K562 (cell line): Measurements from ENCODE around the gene USP48. TPM values are rescaled to one million over a fixed set of nuclear protein-coding genes. Genes with fewer than 3 reads are reported as not detected.

Experiments
- ADNP ChIP-seq: fragments of 200-800 bp; sonication (Bioruptor generic); IDR thresholded peaks from 2 replicates; pipeline ENCODE4 v1.6.1; 2016; ENCODE audit warnings: missing genetic modification characterization, missing compliant biosample characterization
- BHLHE40 ChIP-seq: IDR thresholded peaks from 2 replicates; pipeline ENCODE4 v1.6.1; 2011; ENCODE audit warnings: low read length, improper control_type of control experiment
- BRD9 ChIP-seq: fragments of 450-650 bp; IDR thresholded peaks from 2 replicates; pipeline ENCODE4 v1.6.1; 2018; ENCODE audit warnings: low read depth; ENCODE audit not compliant: partially characterized antibody
- CBX5 ChIP-seq: IDR thresholded peaks from 2 replicates; pipeline ENCODE4 v1.6.1; 2014; ENCODE audit warnings: low read depth, borderline replicate concordance
- FOXJ2 ChIP-seq: fragments of 200-800 bp; sonication (Bioruptor generic); IDR thresholded peaks from 2 replicates; pipeline ENCODE4 v1.6.1; 2016; ENCODE audit warnings: missing genetic modification characterization, missing compliant biosample characterization
- FOXM1 ChIP-seq, 2 experiments: fragments of 450-650 bp in 1 of 2; sonication (generic) in 1 of 2; formaldehyde crosslinking in 1 of 2; IDR thresholded peaks; 2 replicates each; pipeline versions ENCODE4 v1.6.1 to v1.9.0; 2017 to 2022; ENCODE audit warnings: low read depth in 2 of 2, mild to moderate bottlenecking in 2 of 2, missing genetic modification reagents in 1 of 2, moderate library complexity in 1 of 2
- HDAC3 ChIP-seq: fragments of 450-650 bp; IDR thresholded peaks from 2 replicates; pipeline ENCODE4 v1.6.1; 2018; ENCODE audit warnings: borderline replicate concordance, mild to moderate bottlenecking, moderate library complexity; ENCODE audit not compliant: partially characterized antibody
- KLF1 ChIP-seq: fragments of 450-650 bp; IDR thresholded peaks from 2 replicates; pipeline ENCODE4 v1.6.1; 2016; ENCODE audit warnings: missing genetic modification characterization, missing compliant biosample characterization
- LCOR ChIP-seq: sonication (generic); formaldehyde crosslinking; IDR thresholded peaks from 2 replicates; pipeline ENCODE4 v1.8.0; 2022; ENCODE audit warnings: mild to moderate bottlenecking, missing genetic modification reagents
- MECOM ChIP-seq: fragments of 250-450 bp; sonication (Bioruptor Pico); IDR thresholded peaks from 2 replicates; pipeline ENCODE4 v1.8.0; 2022; ENCODE audit warnings: inconsistent platforms
- NCOR1 ChIP-seq: fragments of 450-650 bp; IDR thresholded peaks from 2 replicates; pipeline ENCODE4 v1.6.1; 2016; ENCODE audit warnings: mild to moderate bottlenecking, moderate library complexity
- NELFE ChIP-seq: IDR thresholded peaks from 2 replicates; pipeline ENCODE4 v1.6.1; 2011; ENCODE audit warnings: mild to moderate bottlenecking; ENCODE audit not compliant: insufficient read depth, insufficient read length
- NFATC3 ChIP-seq: fragments of 450-650 bp; IDR thresholded peaks from 2 replicates; pipeline ENCODE4 v1.6.1; 2017; ENCODE audit warnings: mild to moderate bottlenecking
- PCBP1 ChIP-seq: fragments of 200-400 bp; formaldehyde crosslinking; IDR thresholded peaks from 2 replicates; pipeline ENCODE4 v1.6.1; 2018; ENCODE audit warnings: mild to moderate bottlenecking, low read depth, low read length; ENCODE audit not compliant: poor library complexity, severe bottlenecking
- SOX6 ChIP-seq: fragments of 450-650 bp; IDR thresholded peaks from 2 replicates; pipeline ENCODE4 v1.6.1; 2014; ENCODE audit warnings: mild to moderate bottlenecking
- ZBTB12 ChIP-seq: fragments of 250-450 bp; sonication (Bioruptor Pico); IDR thresholded peaks from 2 replicates; pipeline ENCODE4 v1.4.0; 2020
- ZNF551 ChIP-seq: fragments of 250-450 bp; sonication (Bioruptor Pico); IDR thresholded peaks from 2 replicates; pipeline ENCODE4 v1.5.0; 2021; ENCODE audit warnings: mild to moderate bottlenecking, moderate library complexity
- ZNF584 ChIP-seq: fragments of 200-800 bp; sonication (Bioruptor generic); IDR thresholded peaks from 2 replicates; pipeline ENCODE4 v1.6.1; 2016; ENCODE audit warnings: low read depth, mild to moderate bottlenecking, missing genetic modification characterization, missing compliant biosample characterization
- ZNF586 ChIP-seq: fragments of 450-650 bp; formaldehyde crosslinking; conservative IDR thresholded peaks from 2 replicates; pipeline ENCODE4 v1.4.0; 2020; ENCODE audit warnings: mild to moderate bottlenecking, moderate library complexity
- ZNF764 ChIP-seq: fragments of 250-450 bp; sonication (Bioruptor Pico); IDR thresholded peaks from 2 replicates; pipeline ENCODE4 v1.4.0; 2020; ENCODE audit warnings: low read depth, mild to moderate bottlenecking, moderate library complexity
- ZNF785 ChIP-seq: fragments of 250-450 bp; sonication (Bioruptor Pico); IDR thresholded peaks from 2 replicates; pipeline ENCODE4 v1.4.0; 2020; ENCODE audit warnings: mild to moderate bottlenecking
- polyA plus RNA-seq, 8 experiments: library from polyadenylated mRNA; depleted of rRNA in 4 of 8; stranded (reverse) in 5 of 8; unstranded in 3 of 8; fragments of >200 nt; fragmentation: Nextera tagmentation in 2 of 8; fragmentation: Illumina TruSeq in 1 of 8; extraction: Ambion mirVana in 2 of 8; extraction: Trizol in 1 of 8; gene quantifications; 2 replicates each; pipeline versions ENCODE4 v1.2.1 to v1.2.3, GENCODE V29; 2011 to 2014; ENCODE audit warnings: inconsistent platforms in 1 of 8, missing spikeins in 1 of 8
- total RNA-seq, 7 experiments: library from RNA; depleted of rRNA in 6 of 7; stranded (reverse); fragments of >200 nt in 6 of 7; fragmentation: Illumina TruSeq in 2 of 7; extraction: Trizol in 2 of 7; gene quantifications; 2 replicates each; pipeline versions ENCODE4 v1.2.1 to v1.2.3, GENCODE V29; 2011 to 2021; ENCODE audit warnings: low replicate concordance in 1 of 7
- TF ChIP-seq, protein P1 (sequence below), 2 experiments: fragments of 200-800 bp in 1 of 2; sonication (Bioruptor generic) in 1 of 2; sonication (generic) in 1 of 2; formaldehyde crosslinking in 1 of 2; IDR thresholded peaks in 1 of 2; conservative IDR thresholded peaks in 1 of 2; 2 replicates each; pipeline versions ENCODE4 v1.5.0 to v1.6.1; 2016 to 2020; ENCODE audit warnings: missing compliant biosample characterization in 1 of 2, missing genetic modification characterization in 1 of 2, missing genetic modification reagents in 1 of 2
- TF ChIP-seq, protein P2 (sequence below): fragments of 250-450 bp; sonication (Bioruptor Pico); IDR thresholded peaks from 2 replicates; pipeline ENCODE4 v1.4.0; 2020; ENCODE audit warnings: mild to moderate bottlenecking, moderate library complexity

USP48 gene
- total and polyA plus RNA-seq, 9 of the 15 experiments (the other 6 are each of a cell fraction or from before 2014, with no cell fraction given), result 23.3 to 123 (median 106) TPM

DNA sequence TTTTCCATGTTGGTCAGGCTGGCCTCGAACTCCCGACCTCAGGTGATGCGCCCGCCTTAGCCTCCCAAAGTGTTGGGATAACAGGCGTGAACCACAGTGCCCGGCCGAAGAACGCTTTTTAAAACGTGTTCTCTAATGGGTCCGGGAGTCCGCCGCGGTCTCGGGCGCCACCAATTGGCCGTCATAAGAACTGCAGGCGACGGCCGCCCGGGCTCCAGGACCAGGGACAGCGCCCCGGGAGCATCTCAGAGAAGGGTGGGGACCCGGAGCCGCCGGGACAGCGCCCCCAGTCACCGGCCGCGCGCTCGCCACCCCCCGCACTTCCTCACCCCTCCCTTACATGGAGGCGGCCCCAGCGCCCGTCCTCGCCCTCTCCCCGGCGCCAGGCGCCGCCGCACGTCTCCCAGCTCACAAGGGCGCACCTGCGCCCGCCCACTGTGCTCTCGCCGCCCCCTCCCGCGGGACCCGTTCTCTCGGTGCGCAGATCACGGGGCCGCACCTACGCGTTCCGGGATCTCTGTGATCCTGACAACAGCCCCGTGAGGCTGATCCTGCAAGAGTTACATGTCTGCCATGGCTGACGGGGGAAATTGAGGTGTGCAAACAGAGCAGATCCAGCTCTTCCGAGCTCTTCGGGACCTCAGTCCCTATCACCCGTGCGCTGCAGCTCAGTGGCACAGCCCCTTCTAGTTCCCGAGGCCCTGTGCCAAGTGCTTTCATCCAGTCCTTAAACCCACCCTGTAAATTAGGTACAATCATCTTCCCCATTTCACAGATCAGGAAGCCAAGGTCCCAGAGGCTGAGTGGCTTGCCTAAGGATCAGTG is 123.6 kb downstream of the USP48 start (continued):
- TF ChIP-seq ZBTB12 (CRISPR knock-in tag) (no peak), ZNF551 (CRISPR knock-in tag) (no peak), CBX5 (no peak), SOX6 (peak; percentile 51; the same call in 1 of the 2 replicates), NFATC3 (no peak), ADNP (peak; percentile 67; the same call in 1 of the 2 replicates), ZNF586 (CRISPR knock-in tag) (no peak), FOXM1 (IDR thresholded peaks at IDR 0.05; ENCODE audit: low read depth) (no peak), FOXM1 (CRISPR knock-in tag; IDR thresholded peaks at IDR 0.05; ENCODE audit: low read depth) (peak; percentile 97), ZNF764 (CRISPR knock-in tag) (no peak; the same call in 1 of the 2 replicates), NELFE (no peak), KLF1 (tag) (peak; percentile 98), ZNF584 (peak; percentile 79), HDAC3 (no peak), FOXJ2 (tag) (no peak), PCBP1 (peak; percentile 77), ZNF785 (CRISPR knock-in tag) (no peak), NCOR1 (peak; percentile 56; the same call in 1 of the 2 replicates), BRD9 (no peak), LCOR (CRISPR knock-in tag) (peak; percentile 99), MECOM (CRISPR knock-in tag) (peak; percentile 81), BHLHE40 (peak; percentile 53)
- TF ChIP-seq, protein P1, sequence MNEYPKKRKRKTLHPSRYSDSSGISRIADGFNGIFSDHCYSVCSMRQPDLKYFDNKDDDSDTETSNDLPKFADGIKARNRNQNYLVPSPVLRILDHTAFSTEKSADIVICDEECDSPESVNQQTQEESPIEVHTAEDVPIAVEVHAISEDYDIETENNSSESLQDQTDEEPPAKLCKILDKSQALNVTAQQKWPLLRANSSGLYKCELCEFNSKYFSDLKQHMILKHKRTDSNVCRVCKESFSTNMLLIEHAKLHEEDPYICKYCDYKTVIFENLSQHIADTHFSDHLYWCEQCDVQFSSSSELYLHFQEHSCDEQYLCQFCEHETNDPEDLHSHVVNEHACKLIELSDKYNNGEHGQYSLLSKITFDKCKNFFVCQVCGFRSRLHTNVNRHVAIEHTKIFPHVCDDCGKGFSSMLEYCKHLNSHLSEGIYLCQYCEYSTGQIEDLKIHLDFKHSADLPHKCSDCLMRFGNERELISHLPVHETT (CRISPR knock-in tag; conservative IDR thresholded peaks at IDR 0.05 in 1 of 2, IDR thresholded peaks at IDR 0.05 in 1 of 2), result peak in 1 of 2 experiments; percentile 74; a peak in 1 of 4 replicates
- TF ChIP-seq, protein P2, sequence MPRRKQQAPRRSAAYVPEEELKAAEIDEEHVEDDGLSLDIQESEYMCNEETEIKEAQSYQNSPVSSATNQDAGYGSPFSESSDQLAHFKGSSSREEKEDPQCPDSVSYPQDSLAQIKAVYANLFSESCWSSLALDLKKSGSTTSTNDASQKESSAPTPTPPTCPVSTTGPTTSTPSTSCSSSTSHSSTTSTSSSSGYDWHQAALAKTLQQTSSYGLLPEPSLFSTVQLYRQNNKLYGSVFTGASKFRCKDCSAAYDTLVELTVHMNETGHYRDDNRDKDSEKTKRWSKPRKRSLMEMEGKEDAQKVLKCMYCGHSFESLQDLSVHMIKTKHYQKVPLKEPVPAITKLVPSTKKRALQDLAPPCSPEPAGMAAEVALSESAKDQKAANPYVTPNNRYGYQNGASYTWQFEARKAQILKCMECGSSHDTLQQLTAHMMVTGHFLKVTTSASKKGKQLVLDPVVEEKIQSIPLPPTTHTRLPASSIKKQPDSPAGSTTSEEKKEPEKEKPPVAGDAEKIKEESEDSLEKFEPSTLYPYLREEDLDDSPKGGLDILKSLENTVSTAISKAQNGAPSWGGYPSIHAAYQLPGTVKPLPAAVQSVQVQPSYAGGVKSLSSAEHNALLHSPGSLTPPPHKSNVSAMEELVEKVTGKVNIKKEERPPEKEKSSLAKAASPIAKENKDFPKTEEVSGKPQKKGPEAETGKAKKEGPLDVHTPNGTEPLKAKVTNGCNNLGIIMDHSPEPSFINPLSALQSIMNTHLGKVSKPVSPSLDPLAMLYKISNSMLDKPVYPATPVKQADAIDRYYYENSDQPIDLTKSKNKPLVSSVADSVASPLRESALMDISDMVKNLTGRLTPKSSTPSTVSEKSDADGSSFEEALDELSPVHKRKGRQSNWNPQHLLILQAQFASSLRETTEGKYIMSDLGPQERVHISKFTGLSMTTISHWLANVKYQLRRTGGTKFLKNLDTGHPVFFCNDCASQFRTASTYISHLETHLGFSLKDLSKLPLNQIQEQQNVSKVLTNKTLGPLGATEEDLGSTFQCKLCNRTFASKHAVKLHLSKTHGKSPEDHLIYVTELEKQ (CRISPR knock-in tag), result no peak
